Astrocyte of the spinal cord (primary cell): ENCODE results near the gene CHRNA7.

ENCODE experiments used
- DNase-seq: peaks from one replicate; pipeline ENCODE4 v3.0.0; 2011; ENCODE audit warnings: low read depth, low spot score
- H3K4me3 ChIP-seq: 2 replicates; pipeline ENCODE4 v1.5.1; 2011; ENCODE audit warnings: low read depth, mild to moderate bottlenecking, low read length, moderate library complexity
- CTCF ChIP-seq: IDR thresholded peaks from 2 replicates; pipeline ENCODE4 v1.5.1; 2012; ENCODE audit warnings: low read depth, mild to moderate bottlenecking, low read length, inconsistent platforms
- in situ Hi-C: cut with HindIII; loops from 2 replicates; pipeline ENCODE4 v1.10.0; 2017; ENCODE audit warnings: low sequenced_read_pairs

The CHRNA7 gene

GRCh38 chr15:32029862-32030781 is at the start of gene CHRNA7:
CHRNA7 (plus strand) TSS chr15:32030515; CDS start chr15:32030595, 80 bp downstream.
- peak; percentile 20 for TF ChIP-seq CTCF
- peak within 1 kb of the TSS; percentile 37 for H3K4me3 ChIP-seq
- in situ Hi-C loops, result no loop called here
- DNase-seq, result peak; percentile 18

DNA sequence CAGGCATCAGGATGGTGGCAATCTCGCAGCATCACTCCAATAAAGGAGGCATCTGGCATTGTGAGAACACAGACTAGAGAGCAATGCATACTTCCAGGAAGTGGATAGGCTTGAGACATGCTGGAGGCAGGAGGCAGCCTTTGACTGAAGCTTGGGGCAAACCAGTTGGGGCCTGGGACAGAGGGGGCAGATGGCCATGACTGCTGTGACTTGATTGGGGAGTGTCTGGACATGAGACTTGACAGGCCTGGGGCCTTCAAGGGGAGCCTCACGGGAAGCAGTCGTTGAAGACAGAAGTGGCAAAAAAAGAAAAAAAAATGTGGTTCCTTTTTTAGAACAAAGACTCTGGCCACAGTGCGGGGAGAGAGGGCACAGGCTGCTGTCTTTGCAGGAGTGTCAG is 44.7 kb upstream of the CHRNA7 start:
- in situ Hi-C loops, result no loop called here

GRCh38 chr15:31993062-31993461 is 37.3 kb upstream of the CHRNA7 start:
- TF ChIP-seq CTCF, result no peak
- in situ Hi-C loops, result no loop called here
- no peak for DNase-seq
- H3K4me3 ChIP-seq, result no peak overlapping the region

More for the DNA sequence above, 44.7 kb upstream of the CHRNA7 start:
- no peak for TF ChIP-seq CTCF
- no peak for DNase-seq
- H3K4me3 ChIP-seq, result no peak overlapping the region

DNA sequence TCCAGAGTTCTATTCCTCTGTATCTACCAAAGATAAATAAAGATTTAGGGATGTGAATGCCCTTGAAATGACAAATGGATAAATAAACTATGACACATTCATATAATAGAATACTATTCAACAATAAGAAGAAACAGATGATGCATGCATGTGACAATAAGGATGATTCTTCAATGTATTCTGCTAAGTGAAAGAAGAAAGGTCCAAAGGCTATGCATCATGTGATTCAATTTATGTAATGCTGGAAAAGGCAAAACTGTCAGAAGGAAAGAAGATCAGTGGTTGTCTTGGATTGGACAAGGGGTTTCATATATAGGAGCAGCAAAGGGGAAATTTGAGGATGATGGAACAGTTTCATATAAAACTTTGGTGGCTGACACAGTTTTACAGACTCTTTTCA is 32.6 kb upstream of the CHRNA7 start:
- no peak for DNase-seq
- no peak overlapping the region for H3K4me3 ChIP-seq
- no peak for TF ChIP-seq CTCF
- in situ Hi-C loops, result no loop called here

- no peak for DNase-seq
- no peak for TF ChIP-seq CTCF
- H3K4me3 ChIP-seq, result no peak overlapping the region
- in situ Hi-C loops, result no loop called here
These were observed 26.8 kb upstream of the CHRNA7 start for GRCh38 chr15:32003558-32003957.

DNA sequence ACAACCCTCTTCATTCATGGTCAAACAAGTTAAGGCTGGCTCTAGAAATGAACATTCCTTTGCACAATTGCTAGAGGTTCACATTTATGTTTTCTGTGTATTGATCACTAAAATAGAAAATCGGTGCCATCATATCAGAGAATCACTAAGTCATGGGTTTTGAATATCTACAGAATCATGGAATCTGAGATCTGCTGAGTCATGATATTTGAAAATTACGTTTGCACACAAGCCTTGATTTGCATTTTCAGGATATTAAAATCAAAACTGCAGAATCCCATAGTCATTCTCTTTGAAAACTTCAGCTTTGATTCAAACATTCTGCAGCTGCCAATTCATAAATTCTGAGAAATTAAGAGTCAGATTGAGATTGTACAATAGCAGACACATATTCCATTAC is 26.1 kb upstream of the CHRNA7 start:
- no peak for DNase-seq
- H3K4me3 ChIP-seq, result no peak overlapping the region
- in situ Hi-C loops, result no loop called here
- no peak for TF ChIP-seq CTCF
